Measurements from ENCODE around the gene KDELR1. TPM values are rescaled to one million over a fixed set of nuclear protein-coding genes. Genes with fewer than 3 reads are reported as not detected.

The KDELR1 gene
- polyA plus RNA-seq (2013, experiment 1 of 2), result 336 TPM
- 302 TPM for polyA plus RNA-seq (2013, experiment 2 of 2)

- peak within 1 kb of the TSS; percentile 82 for H3K27ac ChIP-seq (ENCODE audit: low read depth, low read length, severe bottlenecking)
- H3K4me3 ChIP-seq (ENCODE audit: extremely low read depth, insufficient read depth, low read length, poor library complexity, severe bottlenecking), result peak within 1 kb of the TSS; percentile 90
- no peaks in the 10 kb centered on the region for H3K9me3 ChIP-seq (ENCODE audit: control insufficient read depth, low read length)
- H3K36me3 ChIP-seq (ENCODE audit: control insufficient read depth, insufficient read depth, low read length), result peaks cover 29% of the 10 kb centered on the region
- H3K4me1 ChIP-seq (ENCODE audit: control insufficient read depth, insufficient read depth, low read length, poor library complexity, severe bottlenecking), result peaks cover 21% of the 10 kb centered on the region
- 5 to 6% methylated on average over 21 to 25 of the region's 42 CpGs for WGBS, 2 experiments (ENCODE audit: insufficient coverage in 2 of 2)
Measured at GRCh38 chr19:48391100-48392005, at the start of gene KDELR1. Gene KDELR1 (minus strand): TSS chr19:48391551. CDS start chr19:48391358, 193 bp downstream.

- H3K27ac ChIP-seq (ENCODE audit: low read depth, low read length, severe bottlenecking), result no peak overlapping the region
- no peaks in the 10 kb centered on the region for H3K4me1 ChIP-seq (ENCODE audit: control insufficient read depth, insufficient read depth, low read length, poor library complexity, severe bottlenecking)
- H3K9me3 ChIP-seq (ENCODE audit: control insufficient read depth, low read length), result no peaks in the 10 kb centered on the region
- 91 to 100% methylated on average over 3 to 4 of the region's 5 CpGs for WGBS, 2 experiments (ENCODE audit: insufficient coverage in 2 of 2)
- H3K36me3 ChIP-seq (ENCODE audit: control insufficient read depth, insufficient read depth, low read length), result peaks cover 6% of the 10 kb centered on the region
- H3K4me3 ChIP-seq (ENCODE audit: extremely low read depth, insufficient read depth, low read length, poor library complexity, severe bottlenecking), result no peak overlapping the region
Measured at GRCh38 chr19:48436586-48436985, 45.2 kb upstream of the KDELR1 start.

- 78 to 92% methylated on average over 2 to 7 of the region's 8 CpGs for WGBS, 2 experiments (ENCODE audit: insufficient coverage in 2 of 2)
- no peaks in the 10 kb centered on the region for H3K9me3 ChIP-seq (ENCODE audit: control insufficient read depth, low read length)
Measured at GRCh38 chr19:48433337-48433736, 42.0 kb upstream of the KDELR1 start.

GRCh38 chr19:48428670-48429069, 37.3 kb upstream of the KDELR1 start:
- H3K9me3 ChIP-seq (ENCODE audit: control insufficient read depth, low read length), result no peaks in the 10 kb centered on the region
- H3K27ac ChIP-seq (ENCODE audit: low read depth, low read length, severe bottlenecking), result no peak overlapping the region
- no CpG with 5 or more reads among the region's 1 CpG for WGBS, 2 experiments (ENCODE audit: insufficient coverage in 2 of 2)
- H3K36me3 ChIP-seq (ENCODE audit: control insufficient read depth, insufficient read depth, low read length), result peaks cover 4% of the 10 kb centered on the region
- H3K4me3 ChIP-seq (ENCODE audit: extremely low read depth, insufficient read depth, low read length, poor library complexity, severe bottlenecking), result no peak overlapping the region
- H3K4me1 ChIP-seq (ENCODE audit: control insufficient read depth, insufficient read depth, low read length, poor library complexity, severe bottlenecking), result peaks cover 8% of the 10 kb centered on the region

More at GRCh38 chr19:48433337-48433736, 42.0 kb upstream of the KDELR1 start:
- Histone ChIP-seq H3K36me3 (ENCODE audit: control insufficient read depth, insufficient read depth, low read length) (peaks cover 10% of the 10 kb centered on the region), H3K27ac (ENCODE audit: low read depth, low read length, severe bottlenecking) (no peak overlapping the region), H3K4me3 (ENCODE audit: extremely low read depth, insufficient read depth, low read length, poor library complexity, severe bottlenecking) (no peak overlapping the region), H3K4me1 (ENCODE audit: control insufficient read depth, insufficient read depth, low read length, poor library complexity, severe bottlenecking) (no peaks in the 10 kb centered on the region)

GRCh38 chr19:48424694-48425219, 33.4 kb upstream of the KDELR1 start:
- no peak overlapping the region for H3K4me3 ChIP-seq (ENCODE audit: extremely low read depth, insufficient read depth, low read length, poor library complexity, severe bottlenecking)
- H3K27ac ChIP-seq (ENCODE audit: low read depth, low read length, severe bottlenecking), result peak overlapping the region; percentile 90
- no peaks in the 10 kb centered on the region for H3K9me3 ChIP-seq (ENCODE audit: control insufficient read depth, low read length)
- H3K36me3 ChIP-seq (ENCODE audit: control insufficient read depth, insufficient read depth, low read length), result peaks cover 5% of the 10 kb centered on the region
- WGBS, 2 experiments (ENCODE audit: insufficient coverage in 2 of 2), result 18 to 46% methylated on average over 6 to 8 of the region's 8 CpGs
- H3K4me1 ChIP-seq (ENCODE audit: control insufficient read depth, insufficient read depth, low read length, poor library complexity, severe bottlenecking), result peaks cover 11% of the 10 kb centered on the region

- H3K4me1 ChIP-seq (ENCODE audit: control insufficient read depth, insufficient read depth, low read length, poor library complexity, severe bottlenecking), result peaks cover 15% of the 10 kb centered on the region
- WGBS, 2 experiments (ENCODE audit: insufficient coverage in 2 of 2), result 88% methylated on average over 9 to 15 of the region's 16 CpGs
- no peak overlapping the region for H3K4me3 ChIP-seq (ENCODE audit: extremely low read depth, insufficient read depth, low read length, poor library complexity, severe bottlenecking)
- peaks cover 5% of the 10 kb centered on the region for H3K36me3 ChIP-seq (ENCODE audit: control insufficient read depth, insufficient read depth, low read length)
- no peaks in the 10 kb centered on the region for H3K9me3 ChIP-seq (ENCODE audit: control insufficient read depth, low read length)
- no peak overlapping the region for H3K27ac ChIP-seq (ENCODE audit: low read depth, low read length, severe bottlenecking)
Measured at GRCh38 chr19:48421548-48421947, 30.2 kb upstream of the KDELR1 start.

- H3K4me3 ChIP-seq (ENCODE audit: extremely low read depth, insufficient read depth, low read length, poor library complexity, severe bottlenecking), result no peak overlapping the region
- no peaks in the 10 kb centered on the region for H3K9me3 ChIP-seq (ENCODE audit: control insufficient read depth, low read length)
- peaks cover 7% of the 10 kb centered on the region for H3K4me1 ChIP-seq (ENCODE audit: control insufficient read depth, insufficient read depth, low read length, poor library complexity, severe bottlenecking)
- H3K27ac ChIP-seq (ENCODE audit: low read depth, low read length, severe bottlenecking), result no peak overlapping the region
- WGBS, 2 experiments (ENCODE audit: insufficient coverage in 2 of 2), result 78 to 89% methylated on average over 16 to 26 of the region's 31 CpGs
- H3K36me3 ChIP-seq (ENCODE audit: control insufficient read depth, insufficient read depth, low read length), result peaks cover 5% of the 10 kb centered on the region
Measured at GRCh38 chr19:48419158-48419920, 28.0 kb upstream of the KDELR1 start.

- 85 to 90% methylated on average over 4 to 6 of the region's 6 CpGs for WGBS, 2 experiments (ENCODE audit: insufficient coverage in 2 of 2)
- H3K9me3 ChIP-seq (ENCODE audit: control insufficient read depth, low read length), result no peaks in the 10 kb centered on the region
- peak overlapping the region; percentile 23 for H3K27ac ChIP-seq (ENCODE audit: low read depth, low read length, severe bottlenecking)
- H3K4me1 ChIP-seq (ENCODE audit: control insufficient read depth, insufficient read depth, low read length, poor library complexity, severe bottlenecking), result peaks cover 16% of the 10 kb centered on the region
- H3K4me3 ChIP-seq (ENCODE audit: extremely low read depth, insufficient read depth, low read length, poor library complexity, severe bottlenecking), result no peak overlapping the region
- H3K36me3 ChIP-seq (ENCODE audit: control insufficient read depth, insufficient read depth, low read length), result peaks cover 5% of the 10 kb centered on the region
Measured at GRCh38 chr19:48418317-48419064, 27.1 kb upstream of the KDELR1 start.

- Histone ChIP-seq H3K4me3 (ENCODE audit: extremely low read depth, insufficient read depth, low read length, poor library complexity, severe bottlenecking) (no peak overlapping the region), H3K9me3 (ENCODE audit: control insufficient read depth, low read length) (no peaks in the 10 kb centered on the region), H3K27ac (ENCODE audit: low read depth, low read length, severe bottlenecking) (no peak overlapping the region), H3K36me3 (ENCODE audit: control insufficient read depth, insufficient read depth, low read length) (peaks cover 5% of the 10 kb centered on the region), H3K4me1 (ENCODE audit: control insufficient read depth, insufficient read depth, low read length, poor library complexity, severe bottlenecking) (peaks cover 16% of the 10 kb centered on the region)
- WGBS, 2 experiments (ENCODE audit: insufficient coverage in 2 of 2), result 82 to 85% methylated on average over 6 to 7 of the region's 7 CpGs
Measured at GRCh38 chr19:48417421-48417820, 26.1 kb upstream of the KDELR1 start.

GRCh38 chr19:48415806-48416221, 24.5 kb upstream of the KDELR1 start:
- H3K4me1 ChIP-seq (ENCODE audit: control insufficient read depth, insufficient read depth, low read length, poor library complexity, severe bottlenecking), result peaks cover 14% of the 10 kb centered on the region
- 96 to 97% methylated on average over 28 to 30 of the region's 30 CpGs for WGBS, 2 experiments (ENCODE audit: insufficient coverage in 2 of 2)
- no peaks in the 10 kb centered on the region for H3K9me3 ChIP-seq (ENCODE audit: control insufficient read depth, low read length)
- H3K4me3 ChIP-seq (ENCODE audit: extremely low read depth, insufficient read depth, low read length, poor library complexity, severe bottlenecking), result no peak overlapping the region
- no peaks in the 10 kb centered on the region for H3K36me3 ChIP-seq (ENCODE audit: control insufficient read depth, insufficient read depth, low read length)
- H3K27ac ChIP-seq (ENCODE audit: low read depth, low read length, severe bottlenecking), result no peak overlapping the region
